ENCODE measurements around the gene OR12D3.
"Not testable (repeated sequence)": the region's sequence is repeated elsewhere in the genome, so short reads cannot be mapped to it uniquely, and the experiment has no call there.

Gene OR12D3, protein sequence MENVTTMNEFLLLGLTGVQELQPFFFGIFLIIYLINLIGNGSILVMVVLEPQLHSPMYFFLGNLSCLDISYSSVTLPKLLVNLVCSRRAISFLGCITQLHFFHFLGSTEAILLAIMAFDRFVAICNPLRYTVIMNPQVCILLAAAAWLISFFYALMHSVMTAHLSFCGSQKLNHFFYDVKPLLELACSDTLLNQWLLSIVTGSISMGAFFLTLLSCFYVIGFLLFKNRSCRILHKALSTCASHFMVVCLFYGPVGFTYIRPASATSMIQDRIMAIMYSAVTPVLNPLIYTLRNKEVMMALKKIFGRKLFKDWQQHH

DNA sequence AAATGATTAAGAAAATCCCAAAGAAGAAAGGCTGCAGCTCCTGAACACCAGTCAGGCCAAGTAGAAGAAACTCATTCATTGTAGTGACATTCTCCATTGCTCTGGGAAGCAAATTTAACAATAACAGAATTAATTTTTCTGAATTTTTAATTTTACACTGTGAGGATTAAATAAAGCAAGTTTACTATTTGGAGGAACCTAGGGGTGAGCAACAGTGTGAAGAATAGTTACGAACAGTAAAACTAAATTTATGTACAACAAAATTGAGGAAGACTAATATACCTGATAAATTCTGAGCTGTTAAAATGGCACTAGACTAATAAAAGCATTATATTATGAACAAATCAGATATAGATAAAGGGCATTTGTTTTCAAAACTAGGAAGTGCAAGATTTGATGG lies at the start of gene OR12D3:
Gene OR12D3, minus strand, starts transcription at position 101 of the 400 bp plus-strand sequence. Its CDS starts 4 bp downstream, at position 97.
- no peak for DNase-seq

GRCh38 chr6:29424575-29424974 lies 49.5 kb upstream of the OR12D3 start:
- no peak for DNase-seq

GRCh38 chr6:29424168-29424567 lies 49.1 kb upstream of the OR12D3 start:
- no peak for DNase-seq

DNA sequence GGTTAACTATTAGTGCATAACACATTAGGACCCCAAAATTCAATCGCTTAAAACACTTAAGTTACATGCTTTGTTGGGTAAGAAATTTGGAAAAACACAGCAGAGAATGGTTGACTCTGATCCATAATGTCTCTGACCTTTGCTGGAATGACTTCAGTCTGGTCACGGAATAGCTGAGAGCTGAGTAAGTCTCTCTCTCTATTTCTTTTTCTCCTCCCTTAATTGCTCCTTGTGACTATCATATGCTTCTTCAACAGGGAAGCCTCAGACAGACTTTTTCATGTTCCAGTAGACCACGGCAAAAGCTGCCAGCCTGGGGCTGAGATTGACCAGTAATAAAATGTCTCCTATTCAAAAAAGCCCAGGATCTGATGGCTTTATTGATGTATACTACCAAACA lies 44.4 kb upstream of the OR12D3 start:
- DNase-seq: no peak

GRCh38 chr6:29414588-29414987 lies 39.5 kb upstream of the OR12D3 start, which contains the start of gene OR12D1:
Gene OR12D1 (plus strand): TSS chr6:29414928.
- DNase-seq: peak in 1 of 2 experiments; percentile 0

DNA sequence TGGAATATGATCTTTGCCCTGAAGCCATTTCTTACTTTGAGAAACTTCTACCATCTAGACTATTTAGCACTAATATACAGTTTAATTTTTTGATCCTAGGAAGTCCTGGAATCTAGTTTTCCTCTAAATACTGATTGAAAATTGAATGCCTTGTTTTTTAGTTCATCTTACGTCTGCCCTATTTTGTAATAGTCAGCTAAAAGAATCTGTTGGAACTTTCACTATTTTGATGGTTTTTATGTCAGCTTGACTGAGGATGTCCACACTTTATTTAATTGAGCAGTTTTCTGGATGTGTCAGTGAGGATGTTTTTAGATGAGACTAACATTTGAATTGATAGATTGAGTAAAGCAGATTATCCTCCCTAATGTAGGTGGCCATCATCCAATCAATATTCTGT lies 28.7 kb upstream of the OR12D3 start:
- no peak for DNase-seq

- DNase-seq: no peak
These were observed 24.4 kb upstream of the OR12D3 start for GRCh38 chr6:29399525-29399924.

- DNase-seq: no peak
These were observed 20.2 kb upstream of the OR12D3 start, which contains the start of gene OR12D2 for GRCh38 chr6:29395331-29395730. Gene OR12D2 (plus strand): TSS chr6:29395631. CDS start chr6:29396700, 1,069 bp downstream.

GRCh38 chr6:29388533-29388932 lies 13.4 kb upstream of the OR12D3 start:
- no peak for DNase-seq

- no peak for DNase-seq
These were observed 912 bp upstream of the OR12D3 start for GRCh38 chr6:29376003-29376402.

DNA sequence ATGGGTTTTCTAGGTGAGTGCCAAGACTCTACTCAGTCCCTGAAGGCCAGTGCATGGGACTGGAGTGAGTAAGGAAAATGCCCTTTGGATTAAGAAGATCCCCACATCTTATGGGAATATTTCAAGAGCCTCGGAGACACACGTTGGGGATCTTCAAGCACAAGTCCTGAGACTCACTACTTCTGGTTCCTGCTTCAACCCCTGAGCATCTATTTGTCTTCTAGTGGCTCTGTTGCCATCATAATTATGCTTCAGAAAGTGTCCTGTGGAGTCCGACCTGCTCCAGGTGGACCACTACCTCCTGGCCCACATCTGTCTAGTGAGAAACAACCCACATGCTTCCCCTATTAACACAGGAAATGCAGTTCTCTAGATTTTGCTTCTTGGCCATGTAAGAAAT lies 6.3 kb downstream of the OR12D3 start, which contains the start of gene OR5V1:
Gene OR5V1, minus strand, starts transcription at position 101 of the 400 bp plus-strand sequence. CDS start 12,670 bp downstream, outside the sequence.
- DNase-seq: no peak

- DNase-seq: no peak
These were observed 19.5 kb downstream of the OR12D3 start for GRCh38 chr6:29355603-29356002.

GRCh38 chr6:29354980-29355379 lies 20.1 kb downstream of the OR12D3 start:
- no peak for DNase-seq

- not testable (repeated sequence) for DNase-seq
These were observed 25.7 kb downstream of the OR12D3 start for GRCh38 chr6:29349348-29349747.

- DNase-seq: no peak
These were observed 29.7 kb downstream of the OR12D3 start for GRCh38 chr6:29345380-29345779.

- DNase-seq: no peak
These were observed 38.8 kb downstream of the OR12D3 start for GRCh38 chr6:29336269-29336668.

GRCh38 chr6:29332676-29333075 lies 42.4 kb downstream of the OR12D3 start:
- no peak for DNase-seq

- no peak for DNase-seq
These were observed 49.3 kb downstream of the OR12D3 start for GRCh38 chr6:29325777-29326176.
